GM19043 (cell line): ENCODE data around the gene BRAF.
"Not testable (repeated sequence)": the region's sequence is repeated elsewhere in the genome, so short reads cannot be mapped to it uniquely, and the experiment has no call there.

ENCODE experiments used
- ATAC-seq: cut with Tn5 transposase; IDR thresholded peaks from one replicate; pipeline ENCODE4 v1.9.1; 2021; ENCODE audit warnings: low read depth; ENCODE audit not compliant: unreplicated experiment

Gene BRAF

DNA sequence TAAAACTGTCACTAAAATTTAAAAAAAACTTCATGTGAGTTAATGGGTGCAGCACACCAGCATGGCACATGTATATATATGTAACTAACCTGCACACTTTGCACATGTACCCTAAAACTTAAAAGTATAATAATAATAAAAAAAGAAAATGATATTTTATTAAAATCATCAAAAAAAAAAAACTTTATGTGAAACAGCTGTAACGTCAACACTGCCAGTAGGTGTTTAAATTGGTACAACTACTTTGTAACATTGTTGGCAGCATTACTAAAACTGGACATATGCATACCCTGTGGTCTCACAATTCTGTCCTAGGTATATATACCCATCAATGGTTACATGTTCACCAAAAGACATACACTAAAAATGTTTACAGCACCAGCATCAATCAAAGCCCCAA is 146.2 kb downstream of the BRAF start:
- no peak for ATAC-seq

- ATAC-seq = no peak
These were observed 150.4 kb downstream of the BRAF start for GRCh38 chr7:140774371-140774770.

- ATAC-seq = no peak
These were observed 151.6 kb downstream of the BRAF start for GRCh38 chr7:140773104-140773503.

GRCh38 chr7:140771826-140772225 is 152.9 kb downstream of the BRAF start:
- no peak for ATAC-seq

DNA sequence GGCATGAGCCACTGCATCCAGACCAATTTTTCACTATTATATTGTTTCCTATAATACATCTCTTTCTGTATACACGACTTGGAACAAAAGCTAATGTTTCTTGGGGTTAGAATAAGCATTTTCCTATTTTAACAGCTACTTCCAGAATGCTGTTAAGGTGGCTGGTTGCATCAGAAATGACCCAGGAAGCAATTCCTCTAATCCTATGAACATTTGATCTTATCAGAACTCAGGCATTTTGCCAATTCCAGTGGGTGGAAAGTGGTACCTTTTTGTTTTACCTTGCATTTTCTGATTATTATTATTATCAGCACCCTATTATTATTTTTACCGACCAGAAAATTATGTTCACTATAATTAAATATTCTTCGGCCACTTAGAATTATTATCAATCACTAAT is 154.9 kb downstream of the BRAF start:
- no peak for ATAC-seq

- no peak for ATAC-seq
These were observed 157.3 kb downstream of the BRAF start for GRCh38 chr7:140767418-140767817.

DNA sequence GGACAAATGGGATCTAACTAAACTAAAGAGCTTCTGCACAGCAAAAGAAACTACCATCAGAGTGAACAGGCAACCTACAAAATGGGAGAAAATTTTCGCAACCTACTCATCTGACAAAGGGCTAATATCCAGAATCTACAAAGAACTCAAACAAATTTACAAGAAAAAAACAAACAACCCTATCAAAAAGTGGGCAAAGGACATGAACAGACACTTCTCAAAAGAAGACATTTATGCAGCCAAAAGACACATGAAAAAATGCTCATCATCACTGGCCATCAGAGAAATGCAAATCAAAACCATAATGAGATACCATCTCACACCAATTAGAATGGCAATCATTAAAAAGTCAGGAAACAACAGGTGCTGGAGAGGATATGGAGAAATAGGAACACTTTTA is 159.3 kb downstream of the BRAF start:
- ATAC-seq = not testable (repeated sequence)

GRCh38 chr7:140763166-140763565 is 161.6 kb downstream of the BRAF start:
- ATAC-seq = not testable (repeated sequence)

- ATAC-seq = not testable (repeated sequence)
These were observed 163.4 kb downstream of the BRAF start for GRCh38 chr7:140761375-140761774.

DNA sequence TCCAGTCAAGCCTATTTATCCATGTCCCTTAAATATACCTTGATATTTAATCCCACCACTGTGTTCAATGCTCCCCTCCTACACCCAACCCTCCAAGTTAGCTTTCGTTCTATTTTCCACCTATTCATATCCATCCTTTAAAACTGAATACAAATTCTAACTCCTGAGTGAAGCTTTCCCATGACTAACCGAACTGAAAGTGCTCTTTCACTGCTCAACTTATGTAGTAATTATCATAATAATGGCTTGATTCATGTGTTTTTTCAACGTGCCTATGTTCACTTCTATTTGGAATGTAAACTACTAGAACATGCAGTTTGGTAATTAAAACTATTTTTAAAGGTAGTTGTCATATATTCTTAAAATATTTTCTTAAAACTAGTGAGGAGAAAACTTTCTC is 170.2 kb downstream of the BRAF start:
- ATAC-seq = no peak

- ATAC-seq = no peak
These were observed 172.2 kb downstream of the BRAF start for GRCh38 chr7:140752533-140752932.

GRCh38 chr7:140746751-140747150 is 178.0 kb downstream of the BRAF start:
- ATAC-seq = no peak

DNA sequence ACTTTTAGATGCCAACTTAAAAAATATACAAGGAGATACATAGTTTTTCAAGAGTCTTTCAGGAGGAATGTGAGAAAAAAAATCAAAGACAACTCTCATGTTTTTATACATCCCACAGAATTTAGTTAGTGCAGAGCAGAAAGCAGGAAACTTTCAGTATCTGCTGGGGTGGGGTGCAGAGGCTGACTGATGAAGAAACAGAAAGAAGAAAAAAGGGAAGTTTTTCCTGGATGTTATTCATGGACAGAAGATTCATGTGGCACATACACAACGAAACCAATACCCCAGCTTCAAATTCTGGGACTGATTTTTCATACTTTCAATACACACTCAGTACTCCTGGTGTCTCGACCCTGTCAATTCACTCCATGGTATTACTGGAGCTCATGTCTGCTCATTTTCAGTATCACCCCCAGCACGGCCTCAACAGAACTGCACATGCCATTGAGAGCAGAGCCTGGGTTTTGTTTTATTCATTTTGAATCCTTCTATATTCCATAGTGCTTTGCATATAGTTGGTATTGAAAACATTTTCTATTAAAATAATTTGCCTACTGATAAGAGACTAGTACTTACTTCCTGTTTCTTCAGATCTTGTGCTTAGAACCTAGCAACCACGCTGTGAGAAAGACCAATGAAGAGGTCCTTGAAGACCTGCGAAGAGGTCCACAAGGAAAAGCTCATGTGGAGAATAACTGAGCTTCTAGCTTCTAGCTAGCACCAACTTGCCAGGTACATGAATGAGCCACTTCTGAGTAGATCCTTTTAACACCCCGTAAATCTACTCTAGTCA is 179.3 kb downstream of the BRAF start:
- no peak for ATAC-seq

DNA sequence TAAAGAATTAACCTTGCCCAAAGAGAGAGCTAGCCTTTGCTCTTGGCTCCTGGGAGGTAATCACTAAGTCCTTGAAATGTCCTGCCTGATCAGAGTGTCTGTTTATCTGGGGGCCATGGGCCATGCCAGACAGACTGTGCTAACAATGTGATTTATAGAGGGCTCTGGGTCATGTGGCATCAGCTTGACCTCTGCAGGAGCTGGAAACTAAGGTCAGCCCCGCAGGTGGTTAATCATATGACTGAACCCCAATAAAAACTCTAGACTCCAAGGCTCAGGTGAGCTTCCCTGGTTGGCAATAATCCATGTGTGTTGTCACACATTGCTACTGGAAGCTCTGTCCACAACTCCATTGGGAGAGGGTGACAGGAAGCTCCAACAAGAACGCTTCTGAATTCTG is 180.7 kb downstream of the BRAF start:
- no peak for ATAC-seq

GRCh38 chr7:140743255-140743654 is 181.5 kb downstream of the BRAF start:
- ATAC-seq = not testable (repeated sequence)

- ATAC-seq = no peak
These were observed 186.4 kb downstream of the BRAF start for GRCh38 chr7:140738280-140738679.

- ATAC-seq = no peak
These were observed 190.0 kb downstream of the BRAF start for GRCh38 chr7:140734729-140735128.

DNA sequence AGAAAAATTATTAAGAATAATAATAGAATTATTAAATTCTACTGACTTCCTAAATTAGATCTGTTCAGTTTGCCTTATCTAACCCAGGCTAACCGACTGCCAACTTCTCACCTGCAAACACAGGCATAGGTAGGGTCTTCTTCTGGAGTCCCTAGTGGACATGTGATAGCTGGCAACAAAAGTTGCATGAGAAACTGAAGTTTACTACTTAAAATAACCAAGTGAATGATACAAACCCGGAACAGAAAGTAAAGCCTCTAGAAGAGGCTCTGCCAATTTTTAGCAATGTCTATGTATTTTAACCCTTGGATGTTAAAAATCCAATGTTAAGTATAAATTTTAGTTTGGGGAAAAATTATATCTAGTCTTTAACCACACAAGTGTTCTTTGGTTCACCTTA is 190.6 kb downstream of the BRAF start:
- ATAC-seq = no peak

- no peak for ATAC-seq
These were observed 192.3 kb downstream of the BRAF start for GRCh38 chr7:140732416-140732815.

DNA sequence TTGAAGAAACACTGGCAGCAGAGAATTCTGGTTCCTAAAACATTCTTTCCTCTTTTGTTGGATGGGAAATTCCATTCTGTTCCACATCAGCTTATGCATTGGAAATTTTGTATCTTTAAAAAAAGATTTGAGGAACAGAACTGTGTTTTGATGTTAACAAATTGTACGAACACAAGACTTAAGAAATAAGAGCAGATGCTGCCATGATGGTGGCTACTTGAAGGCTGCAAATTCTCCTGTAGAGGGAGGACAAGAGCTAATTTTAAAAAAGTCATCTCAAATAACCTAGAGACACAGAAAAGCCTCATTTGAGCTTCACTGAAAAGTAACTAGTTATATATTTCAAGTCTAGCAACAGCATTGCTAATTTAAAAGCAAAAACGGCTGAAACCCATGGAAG is 198.4 kb downstream of the BRAF start:
- no peak for ATAC-seq

GRCh38 chr7:140724706-140725105 is 200.0 kb downstream of the BRAF start:
- no peak for ATAC-seq

- no peak for ATAC-seq
These were observed 201.2 kb downstream of the BRAF start for GRCh38 chr7:140723574-140723973.

DNA sequence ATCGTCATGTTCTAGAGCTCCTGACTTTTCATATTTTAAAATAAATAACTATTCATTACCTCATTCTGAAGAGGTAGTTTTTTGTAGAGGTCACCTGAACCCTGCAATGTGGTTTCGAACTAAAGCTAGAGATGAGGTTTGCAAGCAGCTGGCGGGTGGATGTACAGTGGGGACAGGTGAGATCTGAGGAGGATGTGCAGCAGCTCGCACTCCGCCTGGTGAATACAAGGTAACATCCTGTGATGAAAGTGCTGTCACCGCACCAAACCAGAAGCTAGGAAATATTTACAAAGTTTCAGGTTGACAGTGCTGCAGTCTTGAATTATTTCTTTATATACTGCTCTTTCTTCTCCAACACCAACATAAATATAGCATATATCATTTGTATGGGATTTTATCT is 201.7 kb downstream of the BRAF start:
- ATAC-seq = no peak
